Right lobe of liver (tissue), 4 donors: ENCODE results near the gene ZNF14.

Source experiments
- POLR2A ChIP-seq: fragments of 450-650 bp; IDR thresholded peaks from one replicate; pipeline ENCODE4 v1.6.1; 2017; ENCODE audit warnings: antibody characterized with exemption, mild to moderate bottlenecking
- TF ChIP-seq, protein P1 (sequence below), 4 donors: fragments of 200-600 bp in 3 of 4; fragments of 450-650 bp in 1 of 4; IDR thresholded peaks; one replicate each; pipeline versions ENCODE4 v1.5.1 to v1.8.0; 2016 to 2022; ENCODE audit warnings: antibody characterized with exemption in 4 of 4, mild to moderate bottlenecking in 2 of 4
- donor health status: DM: no; HTN: no; CAD: no.
- donor health status: DM: no; HTN: no; CAD: no.
- donor health status: DM: no; HTN: yes; CAD: no.

DNA sequence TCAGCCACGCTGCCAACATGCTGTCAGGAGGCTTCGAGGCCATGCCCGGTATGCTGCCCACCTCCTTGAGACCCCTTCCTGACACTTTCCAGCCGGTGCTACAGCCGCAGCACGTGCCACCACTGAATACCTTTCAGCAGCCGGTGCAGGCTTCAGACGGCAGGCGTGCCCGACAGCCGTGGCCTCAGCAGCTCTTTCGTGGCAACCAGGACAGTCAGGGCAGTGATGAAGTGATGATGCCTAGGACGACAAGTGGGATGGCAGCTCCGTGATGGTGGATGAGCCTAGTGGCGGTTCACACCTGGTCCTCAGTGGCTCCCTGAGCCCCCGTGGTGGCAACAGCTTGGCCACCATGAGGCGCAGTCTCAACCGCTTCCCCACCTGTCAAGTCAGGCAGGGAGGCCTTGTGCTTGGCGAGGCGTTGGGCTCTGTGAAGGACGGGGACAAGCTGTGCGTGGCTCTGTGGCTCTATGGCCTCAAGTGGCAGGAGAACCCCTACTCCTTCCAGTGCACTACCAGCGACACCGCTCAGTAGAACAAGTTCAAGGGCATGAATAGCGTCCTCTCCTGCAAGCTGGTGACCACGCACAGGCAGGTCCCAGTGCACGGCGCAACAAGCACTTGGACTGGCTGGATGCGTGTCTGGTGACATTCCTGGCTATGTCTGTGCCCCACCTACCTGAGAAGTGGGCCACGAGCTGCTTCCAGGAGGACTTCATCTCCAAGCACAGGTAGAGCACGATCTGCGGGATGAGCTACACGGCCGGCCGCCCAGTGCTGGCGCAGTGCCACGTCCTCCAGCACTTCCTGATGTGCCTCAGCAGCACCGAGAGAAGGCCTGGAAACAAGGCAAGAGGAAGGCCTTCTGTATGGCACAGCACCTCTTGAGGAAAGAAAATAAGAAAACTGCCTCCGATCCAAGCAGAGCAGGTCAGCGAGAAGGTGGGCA, 18.2 kb upstream of the ZNF14 start:
- TF ChIP-seq, protein P1, sequence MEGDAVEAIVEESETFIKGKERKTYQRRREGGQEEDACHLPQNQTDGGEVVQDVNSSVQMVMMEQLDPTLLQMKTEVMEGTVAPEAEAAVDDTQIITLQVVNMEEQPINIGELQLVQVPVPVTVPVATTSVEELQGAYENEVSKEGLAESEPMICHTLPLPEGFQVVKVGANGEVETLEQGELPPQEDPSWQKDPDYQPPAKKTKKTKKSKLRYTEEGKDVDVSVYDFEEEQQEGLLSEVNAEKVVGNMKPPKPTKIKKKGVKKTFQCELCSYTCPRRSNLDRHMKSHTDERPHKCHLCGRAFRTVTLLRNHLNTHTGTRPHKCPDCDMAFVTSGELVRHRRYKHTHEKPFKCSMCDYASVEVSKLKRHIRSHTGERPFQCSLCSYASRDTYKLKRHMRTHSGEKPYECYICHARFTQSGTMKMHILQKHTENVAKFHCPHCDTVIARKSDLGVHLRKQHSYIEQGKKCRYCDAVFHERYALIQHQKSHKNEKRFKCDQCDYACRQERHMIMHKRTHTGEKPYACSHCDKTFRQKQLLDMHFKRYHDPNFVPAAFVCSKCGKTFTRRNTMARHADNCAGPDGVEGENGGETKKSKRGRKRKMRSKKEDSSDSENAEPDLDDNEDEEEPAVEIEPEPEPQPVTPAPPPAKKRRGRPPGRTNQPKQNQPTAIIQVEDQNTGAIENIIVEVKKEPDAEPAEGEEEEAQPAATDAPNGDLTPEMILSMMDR (IDR thresholded peaks at IDR 0.05) = no peak
- no peak for TF ChIP-seq POLR2A
